GF-D8 (cell line): ENCODE data around the gene METTL1.
A peak's percentile ranks its signal among the peaks of the same experiment; 100 is the strongest.

ENCODE experiments used
- DNase-seq: peaks from one replicate; lab custom pipeline; 2025; lab: John Stamatoyannopoulos, UW

The METTL1 gene

DNA sequence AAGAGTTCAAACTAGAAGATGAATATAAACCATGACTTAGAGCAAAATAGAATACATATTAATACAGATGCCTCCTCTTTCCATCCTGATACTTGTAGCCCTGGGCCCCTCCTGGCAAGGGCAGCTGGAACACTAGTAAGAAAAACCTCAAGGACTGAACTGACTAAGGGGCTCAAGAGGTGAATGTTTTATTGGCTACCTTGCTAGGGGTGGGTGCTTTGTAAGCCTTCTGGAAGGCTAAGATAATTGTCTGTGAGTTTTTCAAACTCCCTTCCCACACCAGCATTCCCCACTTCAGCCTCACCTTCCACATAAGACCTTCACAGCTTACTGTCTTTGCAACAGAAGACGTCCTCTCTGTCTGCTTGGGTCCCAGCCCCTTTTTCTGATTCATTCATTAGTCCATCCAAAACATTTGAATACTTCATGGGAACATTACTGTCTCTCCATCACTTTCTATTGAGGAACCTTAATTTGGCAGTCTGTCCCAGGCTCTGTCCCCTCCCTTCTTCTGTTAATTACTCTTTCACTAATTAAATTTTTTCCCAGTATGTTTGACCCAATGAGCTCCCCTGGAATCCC is 18.1 kb downstream of the METTL1 start:
- DNase-seq, result no peak

DNA sequence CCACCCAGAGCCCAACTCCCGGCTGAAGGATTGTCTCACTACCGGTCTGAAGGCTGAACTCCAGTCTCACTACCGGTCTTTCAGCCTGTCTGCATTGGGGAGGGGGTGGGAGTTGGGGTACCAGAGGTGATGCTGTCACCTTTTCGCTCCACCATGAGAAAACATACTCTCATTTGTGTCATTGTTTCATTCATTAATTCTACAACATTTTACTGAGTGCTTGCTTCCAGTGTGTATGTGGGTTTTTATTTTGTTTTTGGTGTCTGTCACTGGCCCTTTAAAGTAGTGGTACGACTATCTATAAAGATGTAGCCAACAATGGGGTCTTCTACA is 19.3 kb downstream of the METTL1 start:
- DNase-seq, result no peak

DNA sequence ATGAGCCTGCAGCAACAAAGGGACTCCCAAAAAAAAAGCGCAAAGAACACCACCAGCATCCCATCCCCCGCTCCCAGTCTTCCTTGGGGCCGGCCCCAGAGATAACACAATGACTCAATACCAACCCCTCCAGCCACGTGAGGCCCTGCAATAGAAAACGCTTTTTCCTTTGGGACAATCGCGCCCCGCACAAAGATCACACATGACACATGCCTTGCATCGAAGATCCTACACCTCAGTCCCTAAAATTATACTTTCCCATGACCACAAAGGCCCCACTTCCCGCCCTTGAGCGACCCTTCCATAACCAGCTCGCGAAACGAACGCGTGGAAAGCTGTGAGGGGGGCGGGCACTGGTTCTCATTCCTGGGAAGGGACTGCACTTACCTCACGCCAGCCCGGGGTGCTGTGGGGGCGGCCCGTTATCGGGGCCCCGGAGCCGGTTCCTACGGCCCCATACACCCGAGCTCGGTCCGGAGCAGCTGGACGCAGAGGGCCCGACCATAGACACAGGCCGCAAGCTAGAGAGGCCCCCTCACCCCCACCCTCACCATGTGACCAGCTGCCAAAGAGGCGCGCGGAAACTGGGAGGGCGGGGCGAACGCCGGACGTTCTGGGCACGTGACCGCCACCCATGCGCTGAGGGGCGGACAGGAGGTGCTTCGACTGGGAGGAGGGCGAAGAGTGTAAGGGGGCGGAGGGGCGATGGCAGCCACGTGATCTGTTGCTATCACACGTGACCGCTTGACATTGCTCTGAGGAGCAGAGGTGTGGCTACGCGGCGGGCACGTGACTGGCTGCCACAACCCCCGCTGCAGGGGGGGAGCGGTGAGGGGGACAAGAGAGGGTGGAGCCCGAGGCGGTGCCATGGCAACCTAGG is 19.9 kb downstream of the METTL1 start, which contains the start of gene CDK4:
Gene CDK4 (minus strand): TSS at position 523 of the 880 bp plus-strand sequence. CDS start 593 bp downstream, outside the sequence.
- peak; percentile 99 for DNase-seq

DNA sequence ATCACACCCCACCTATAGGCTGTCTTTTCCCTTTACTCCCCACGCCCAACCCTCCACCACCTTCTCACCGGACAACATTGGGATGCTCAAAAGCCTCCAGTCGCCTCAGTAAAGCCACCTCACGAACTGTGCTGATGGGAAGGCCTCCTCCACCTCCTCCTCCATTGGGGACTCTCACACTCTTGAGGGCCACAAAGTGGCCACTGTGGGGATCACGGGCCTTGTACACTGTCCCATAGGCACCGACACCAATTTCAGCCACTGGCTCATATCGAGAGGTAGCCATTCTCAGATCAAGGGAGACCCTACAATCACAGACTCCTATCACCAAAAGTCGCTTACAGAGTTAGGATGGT is 20.5 kb downstream of the METTL1 start:
- no peak for DNase-seq

DNA sequence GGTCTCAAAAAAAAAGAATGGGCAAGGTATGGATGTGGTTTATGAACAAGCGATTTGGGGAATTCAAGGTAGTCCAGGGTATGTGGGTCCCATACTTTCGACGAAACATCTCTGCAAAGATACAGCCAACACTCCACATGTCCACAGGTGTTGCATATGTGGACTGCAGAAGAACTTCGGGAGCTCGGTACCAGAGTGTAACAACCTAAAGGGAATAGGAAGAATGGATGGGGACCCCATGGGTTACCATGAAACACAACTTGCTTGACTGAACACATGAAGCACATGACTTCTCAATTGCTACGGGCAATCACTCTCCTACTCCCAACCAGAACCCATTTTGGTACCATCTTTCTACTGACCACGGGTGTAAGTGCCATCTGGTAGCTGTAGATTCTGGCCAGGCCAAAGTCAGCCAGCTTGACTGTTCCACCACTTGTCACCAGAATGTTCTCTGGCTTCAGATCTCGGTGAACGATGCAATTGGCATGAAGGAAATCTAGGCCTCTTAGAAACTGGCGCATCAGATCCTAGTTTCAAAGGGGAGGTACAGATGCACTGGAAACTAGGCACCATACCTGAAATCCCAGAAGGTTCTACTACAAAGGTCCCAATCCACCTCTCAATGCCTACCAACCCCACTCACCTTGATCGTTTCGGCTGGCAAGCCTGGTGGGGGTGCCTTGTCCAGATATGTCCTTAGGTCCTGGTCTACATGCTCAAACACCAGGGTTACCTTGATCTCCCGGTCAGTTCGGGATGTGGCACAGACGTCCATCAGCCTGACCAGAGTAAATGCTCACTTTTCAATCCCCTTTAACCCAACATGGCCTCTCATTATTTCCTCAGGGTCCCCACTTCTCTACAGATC is 21.1 kb downstream of the METTL1 start:
- no peak for DNase-seq

DNA sequence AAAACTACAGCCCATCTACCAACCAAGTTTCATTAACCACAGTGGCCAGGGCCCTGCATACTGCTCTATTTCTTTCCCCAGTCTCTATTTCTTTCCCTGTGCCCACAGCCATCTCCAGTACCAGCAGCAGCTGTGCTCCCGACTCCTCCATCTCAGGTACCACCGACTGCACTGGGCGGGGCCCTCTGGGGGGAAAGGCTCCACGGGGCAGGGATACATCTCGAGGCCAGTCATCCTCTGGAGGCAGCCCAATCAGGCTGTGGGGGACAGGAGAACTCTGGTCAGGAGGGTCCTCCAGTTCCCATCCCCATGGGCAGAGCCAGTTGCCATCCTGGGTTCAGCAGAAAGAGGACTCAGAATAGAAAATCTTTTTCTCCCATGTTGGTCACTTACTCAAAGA is 22.8 kb downstream of the METTL1 start:
- DNase-seq, result no peak

DNA sequence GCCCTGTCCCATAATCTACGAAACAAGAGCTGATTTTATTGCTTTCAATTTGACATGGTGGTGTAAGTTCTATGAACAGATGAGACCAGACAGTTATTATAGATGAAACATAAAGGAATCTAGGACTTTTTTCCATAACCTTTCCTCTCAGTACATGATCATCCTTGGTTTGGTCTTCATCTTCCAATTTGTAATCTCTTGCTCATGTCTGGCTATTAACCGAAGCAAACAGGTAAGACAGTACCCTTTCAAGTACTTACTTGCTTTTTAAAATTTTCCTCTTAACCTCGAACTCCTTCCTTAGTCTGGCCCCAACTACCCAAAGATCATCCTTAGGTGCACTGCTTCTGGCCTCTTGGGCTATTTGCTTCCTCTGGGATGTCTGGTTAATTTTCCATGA is 25.9 kb downstream of the METTL1 start:
- no peak for DNase-seq

DNA sequence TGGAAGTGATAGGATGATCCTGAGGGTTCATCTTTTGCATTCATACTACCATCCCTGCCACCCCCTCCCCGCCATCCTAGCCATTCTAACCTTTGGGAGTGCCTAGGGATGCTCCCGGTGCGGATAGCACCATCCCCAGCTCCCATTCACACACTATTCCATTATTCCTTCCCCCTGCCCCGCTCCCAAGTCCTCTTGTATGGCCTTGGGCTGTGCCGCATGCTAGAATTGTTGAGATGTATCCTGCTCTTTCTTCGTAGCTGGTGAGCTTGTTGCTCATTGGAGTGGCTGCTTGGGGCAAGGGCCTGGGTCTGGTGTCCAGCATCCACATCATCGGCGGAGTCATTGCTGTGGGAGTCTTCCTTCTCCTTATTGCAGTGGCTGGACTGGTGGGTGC is 26.4 kb downstream of the METTL1 start:
- DNase-seq, result no peak

DNA sequence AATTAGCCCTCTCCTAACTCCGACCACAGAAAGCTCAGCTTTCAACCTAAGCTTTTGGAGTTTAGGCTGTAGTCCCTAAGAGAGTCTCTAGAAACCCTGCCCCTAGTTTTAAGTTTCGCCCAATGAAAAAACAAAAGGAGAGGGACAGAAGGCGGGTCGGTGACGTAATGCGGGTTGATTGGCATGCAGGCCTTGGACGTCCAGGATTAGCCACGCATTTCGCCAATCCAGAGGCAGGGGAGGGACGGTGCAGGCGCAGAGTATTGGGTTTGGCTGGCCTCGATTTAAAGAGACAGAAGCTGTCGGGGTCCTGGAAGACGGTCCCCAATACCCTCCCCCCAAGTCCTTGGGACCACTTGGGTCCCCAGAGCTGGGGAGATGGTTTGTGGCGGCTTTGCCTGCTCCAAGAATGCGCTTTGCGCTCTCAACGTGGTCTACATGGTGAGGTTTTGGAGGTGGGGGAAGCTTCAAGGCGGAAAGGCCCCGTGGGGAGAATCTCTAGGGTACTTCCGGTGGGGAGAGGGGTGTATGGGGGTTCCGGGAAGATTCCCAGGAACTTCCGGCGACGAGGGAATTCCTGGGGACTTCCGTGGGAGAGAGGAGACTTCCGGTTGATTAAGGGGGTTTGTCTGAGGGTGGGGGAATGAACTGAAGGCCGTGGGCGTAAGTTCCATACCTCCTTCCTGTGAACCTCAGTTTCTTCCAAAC is 27.0 kb downstream of the METTL1 start, which contains the start of gene TSPAN31:
Gene TSPAN31 (plus strand): TSS at position 263 of the 708 bp plus-strand sequence. CDS start 116 bp downstream, at position 379.
- DNase-seq, result peak; percentile 96

DNA sequence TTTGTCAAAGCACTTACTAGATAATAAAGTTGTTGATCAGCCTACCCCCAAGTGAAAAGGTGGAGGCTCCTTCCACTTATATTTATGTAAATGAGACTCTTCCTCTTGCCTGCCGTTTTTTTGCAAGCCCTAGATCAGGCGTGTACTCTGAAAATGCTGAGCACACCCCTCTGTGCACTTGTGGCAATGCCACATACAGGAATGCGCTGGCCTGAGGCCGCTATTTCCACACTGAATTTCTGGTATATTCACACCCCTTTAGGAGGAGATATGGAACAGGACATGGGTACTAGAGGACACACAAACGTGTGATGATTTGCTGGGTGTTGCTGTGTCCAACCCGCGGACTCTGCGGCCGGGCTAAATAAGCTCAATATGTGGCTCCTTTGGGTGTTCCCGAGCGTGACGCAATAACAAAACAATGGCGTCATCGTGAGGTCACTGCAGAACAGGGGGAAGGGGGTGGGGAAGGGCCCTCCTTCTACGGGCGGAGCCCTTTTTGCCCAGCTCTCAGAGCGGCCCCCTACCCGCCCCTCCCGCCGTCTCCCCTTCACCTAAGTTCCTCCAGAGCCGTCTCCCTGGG is 27.6 kb downstream of the METTL1 start:
- DNase-seq, result peak; percentile 63

DNA sequence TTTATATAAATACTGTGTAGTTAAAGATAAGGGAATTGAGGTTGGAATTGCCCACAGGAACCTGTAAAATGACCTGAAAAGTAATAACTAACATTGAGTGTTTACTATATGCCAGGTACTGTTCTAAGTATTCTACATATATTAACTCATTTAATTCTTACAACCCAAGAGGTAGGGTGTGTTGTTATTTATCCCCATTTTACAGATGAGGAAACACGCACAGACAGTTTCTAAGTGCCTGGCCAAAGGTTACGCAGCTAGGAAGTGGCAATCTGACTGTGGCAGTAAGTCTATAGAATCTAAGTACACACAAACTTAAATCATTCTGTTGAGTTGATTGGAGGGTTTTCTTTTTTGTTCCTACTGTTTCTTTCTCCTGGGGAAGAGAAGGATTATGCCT is 28.1 kb downstream of the METTL1 start:
- no peak for DNase-seq

DNA sequence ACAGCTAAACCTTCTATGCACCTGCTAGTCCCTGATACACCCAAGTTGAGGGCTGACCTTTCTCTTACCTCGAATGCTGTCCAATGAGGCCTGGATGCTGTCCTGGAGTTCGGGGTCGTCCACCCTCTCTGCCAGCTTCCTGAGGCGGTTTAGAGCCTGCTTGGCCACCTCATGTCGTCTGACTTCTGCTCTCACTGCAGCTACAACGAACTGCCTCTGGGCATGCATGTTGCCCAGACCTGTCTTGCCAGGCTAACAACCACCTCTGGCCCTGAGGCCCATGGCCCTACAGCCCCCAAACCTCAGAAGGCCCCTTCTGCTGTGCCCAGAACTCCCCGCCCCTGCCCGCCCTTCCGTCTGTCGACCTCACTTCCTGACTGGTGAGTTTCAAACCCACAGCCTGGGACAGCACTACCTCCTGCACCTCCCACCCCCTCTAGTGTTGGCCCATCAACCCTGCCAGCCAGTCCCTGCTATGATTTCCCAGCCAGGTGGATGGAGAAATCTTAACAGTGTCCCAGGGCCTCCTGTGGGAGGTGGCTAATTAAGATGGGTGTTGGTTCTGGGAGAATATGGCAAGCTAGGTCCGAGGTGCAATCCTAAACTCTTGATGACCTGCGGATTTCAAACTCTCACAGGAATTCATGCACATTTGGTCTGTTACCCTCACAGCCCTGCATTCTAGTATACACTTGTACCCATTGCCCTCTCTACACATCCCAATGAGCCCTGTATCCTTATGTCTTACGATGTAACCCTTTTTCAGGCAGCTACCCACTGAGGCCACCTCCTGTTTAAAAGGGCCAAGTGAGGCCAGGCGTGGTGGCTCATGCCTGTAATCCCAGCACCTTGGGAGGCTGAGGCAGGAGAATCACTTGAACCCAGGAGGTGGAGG is 29.8 kb downstream of the METTL1 start:
- peak; percentile 48 for DNase-seq

DNA sequence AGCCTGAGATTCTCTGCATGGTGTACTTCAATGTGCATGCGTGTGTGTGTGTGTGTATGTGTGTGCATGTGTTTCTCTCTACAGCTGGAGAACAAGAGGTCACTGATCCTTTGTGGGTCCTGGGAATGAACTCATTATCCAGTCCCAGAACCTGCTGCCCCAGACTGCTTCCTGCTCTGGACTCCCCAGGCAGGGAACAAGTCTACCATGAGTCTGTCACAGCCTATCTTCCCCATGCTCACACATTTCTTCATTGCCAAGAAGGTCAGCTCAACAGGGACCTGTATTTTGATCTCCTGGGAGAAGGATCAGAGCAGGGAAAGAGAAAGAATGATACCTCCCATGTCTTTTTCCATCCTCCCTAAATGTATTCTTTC is 30.5 kb downstream of the METTL1 start:
- DNase-seq, result no peak

DNA sequence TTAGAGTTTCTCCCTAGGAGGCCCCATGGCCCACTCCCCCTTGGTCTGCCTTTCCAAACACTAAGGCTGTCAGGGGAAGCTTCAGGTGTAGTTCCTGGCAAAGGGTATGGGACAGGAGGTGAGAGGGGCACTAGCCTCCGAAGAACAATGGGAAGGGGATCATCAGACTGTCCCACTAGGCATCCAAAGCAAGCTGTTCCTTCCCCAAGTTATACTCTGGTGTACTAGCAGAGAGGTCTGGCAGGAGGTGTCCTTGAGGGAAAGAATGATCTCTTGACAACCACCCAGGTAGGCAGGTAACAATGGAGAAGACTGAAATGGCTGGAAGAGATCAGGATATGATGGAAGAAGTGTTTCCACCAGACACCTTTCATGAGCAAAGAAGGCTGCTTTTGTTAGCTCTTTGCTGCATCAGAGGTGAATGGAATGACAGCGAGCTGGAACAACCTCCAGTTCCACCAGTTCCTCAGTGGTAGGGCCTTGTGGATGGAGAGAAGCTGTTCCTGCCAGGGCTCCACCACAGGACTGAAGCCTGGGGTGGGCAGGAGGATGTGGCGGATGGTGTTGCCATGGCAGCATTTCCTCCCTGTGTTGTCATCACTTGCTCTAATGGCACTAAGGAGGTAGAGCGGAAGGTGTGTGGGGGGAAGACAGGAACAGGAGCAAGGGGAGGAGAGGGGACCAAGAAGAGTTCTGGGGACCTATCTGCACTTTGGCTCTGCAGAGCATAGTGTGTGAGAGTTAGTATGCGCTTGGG is 31.1 kb downstream of the METTL1 start:
- peak; percentile 76 for DNase-seq

DNA sequence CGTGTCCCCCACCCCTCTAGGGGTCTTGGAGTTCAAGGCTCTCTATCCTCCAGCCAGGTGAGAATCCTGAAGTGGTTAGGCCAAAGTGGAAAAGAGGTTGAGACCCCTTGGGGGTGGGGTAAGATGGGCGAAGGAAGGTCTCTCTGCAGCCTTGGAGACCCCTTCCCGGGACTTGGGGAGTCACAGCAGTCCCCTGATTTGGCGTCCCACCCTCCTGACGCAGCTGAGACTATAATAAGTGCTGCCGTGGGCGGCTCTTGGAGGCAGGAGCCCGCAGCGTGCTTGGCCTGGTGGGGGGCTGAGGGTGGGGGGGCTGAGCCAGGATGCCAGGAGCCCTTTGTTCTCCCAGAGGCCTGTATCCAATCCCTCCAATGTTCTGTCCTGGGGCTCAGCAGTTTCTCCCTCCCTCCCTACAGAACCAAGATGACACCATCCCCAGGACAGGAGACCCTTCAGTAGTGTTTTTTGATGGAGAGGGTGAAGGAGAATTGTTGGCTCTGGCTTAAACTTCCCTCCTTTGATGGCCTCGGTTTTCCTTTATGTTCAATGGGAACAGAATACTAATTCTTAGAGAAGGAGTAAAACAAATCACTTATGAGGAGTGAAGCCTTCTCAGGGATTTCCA is 31.9 kb downstream of the METTL1 start:
- no peak for DNase-seq

DNA sequence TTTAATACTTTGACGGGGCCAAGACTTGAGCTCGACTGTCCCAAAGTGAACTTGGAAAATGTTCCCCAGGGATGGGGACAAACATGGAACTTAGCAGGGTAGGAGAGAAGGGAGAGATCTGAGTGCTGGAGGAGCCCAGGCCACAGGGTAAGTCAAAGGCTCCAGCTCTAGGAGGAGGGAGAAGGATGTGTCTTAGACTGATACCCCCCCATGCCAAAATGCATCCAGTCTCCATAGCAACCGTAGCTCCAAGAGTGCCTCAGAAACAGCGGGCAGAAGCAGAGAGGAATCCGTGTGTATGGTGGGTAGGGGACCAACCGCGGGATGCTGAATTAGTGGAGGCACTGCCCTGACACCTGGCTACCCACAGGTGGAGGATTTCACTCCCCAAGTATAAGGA is 32.5 kb downstream of the METTL1 start:
- no peak for DNase-seq

DNA sequence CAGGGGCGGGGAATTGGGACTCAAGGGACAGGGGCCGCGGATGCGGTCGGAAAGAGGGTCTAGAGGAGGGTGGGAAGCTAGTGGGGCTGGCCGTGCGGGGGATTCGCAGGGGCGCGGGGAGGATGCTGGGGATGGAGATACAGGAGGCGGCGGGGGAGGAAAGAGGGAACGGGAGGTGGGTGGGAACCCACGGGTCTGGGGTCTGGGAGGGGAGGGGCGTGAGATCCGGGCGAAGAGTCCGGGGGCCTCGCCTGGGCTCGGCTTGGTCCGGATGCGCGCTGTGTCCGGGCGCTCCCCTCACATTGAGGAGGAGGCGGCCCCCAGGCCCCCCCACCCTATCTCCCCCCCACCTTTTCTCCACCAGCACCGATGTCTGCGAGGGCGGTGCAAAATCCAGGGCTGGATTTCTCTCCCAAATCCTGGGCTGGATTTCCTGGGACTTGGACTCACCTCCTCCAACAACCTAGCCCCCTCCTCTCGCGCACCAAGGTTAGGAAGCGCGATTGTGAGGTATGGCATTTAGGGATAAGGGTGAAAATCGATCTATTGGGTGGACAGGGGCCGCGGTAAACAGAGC is 33.2 kb downstream of the METTL1 start, which contains the start of gene AGAP2:
Gene AGAP2 (minus strand): TSS at position 82 of the 577 bp plus-strand sequence. CDS start 496 bp downstream, outside the sequence.
- DNase-seq, result no peak

DNA sequence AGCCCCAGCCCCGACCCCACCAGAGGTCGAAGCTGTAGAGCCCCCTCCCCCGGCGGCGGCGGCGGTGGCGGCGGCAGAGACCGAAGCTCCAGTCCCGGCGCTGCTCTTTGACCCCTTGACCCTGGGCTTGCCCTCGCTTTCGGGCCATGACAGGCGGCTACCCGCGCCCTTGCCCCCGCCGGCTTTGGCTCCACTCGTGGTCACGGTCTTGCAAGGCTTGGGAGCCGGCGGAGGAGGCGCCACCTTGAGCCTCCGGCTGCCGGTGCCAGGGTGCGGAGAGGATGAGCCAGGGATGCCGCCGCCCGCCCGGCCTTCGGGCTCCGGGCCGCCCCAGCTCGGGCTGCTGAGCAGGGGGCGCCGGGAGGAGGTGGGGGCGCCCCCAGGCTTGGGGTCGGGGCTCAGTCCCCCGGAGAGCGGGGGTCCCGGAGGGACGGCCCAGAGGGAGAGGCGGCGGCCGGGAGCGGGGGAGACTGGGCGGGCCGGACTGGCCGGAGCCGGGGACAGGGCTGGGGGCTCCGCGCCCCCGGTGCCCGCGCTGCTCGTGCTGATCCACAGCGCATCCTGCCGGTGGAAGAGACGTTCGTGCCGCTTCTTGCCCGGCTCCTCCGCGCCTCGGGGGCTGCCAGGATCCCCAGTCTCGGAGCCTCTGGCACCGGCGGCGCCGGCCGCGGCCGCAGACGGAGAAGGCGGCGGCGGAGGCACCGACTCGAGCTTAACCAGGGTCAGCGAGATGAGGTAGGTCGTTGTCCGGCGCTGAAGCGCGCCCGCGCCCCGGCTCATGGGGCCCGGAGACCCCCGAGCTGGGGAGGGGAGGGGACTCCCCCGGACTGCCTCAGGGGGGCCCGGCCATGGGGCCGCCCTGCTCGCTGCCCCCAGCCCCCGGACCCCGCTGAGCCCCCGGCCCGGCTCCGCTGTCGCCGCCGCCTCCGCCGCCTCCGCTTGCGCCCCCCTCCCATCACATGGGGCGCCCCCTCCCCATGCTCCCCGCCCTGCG is 34.1 kb downstream of the METTL1 start:
- no peak for DNase-seq
